ENCODE measurements around the gene NTN3. TPM values are rescaled to one million over a fixed set of nuclear protein-coding genes. Genes with fewer than 3 reads are reported as not detected.
A peak's percentile ranks its signal among the peaks of the same experiment; 100 is the strongest.

The NTN3 gene
- total RNA-seq, 2 donors from 2014 or later: not detected

DNA sequence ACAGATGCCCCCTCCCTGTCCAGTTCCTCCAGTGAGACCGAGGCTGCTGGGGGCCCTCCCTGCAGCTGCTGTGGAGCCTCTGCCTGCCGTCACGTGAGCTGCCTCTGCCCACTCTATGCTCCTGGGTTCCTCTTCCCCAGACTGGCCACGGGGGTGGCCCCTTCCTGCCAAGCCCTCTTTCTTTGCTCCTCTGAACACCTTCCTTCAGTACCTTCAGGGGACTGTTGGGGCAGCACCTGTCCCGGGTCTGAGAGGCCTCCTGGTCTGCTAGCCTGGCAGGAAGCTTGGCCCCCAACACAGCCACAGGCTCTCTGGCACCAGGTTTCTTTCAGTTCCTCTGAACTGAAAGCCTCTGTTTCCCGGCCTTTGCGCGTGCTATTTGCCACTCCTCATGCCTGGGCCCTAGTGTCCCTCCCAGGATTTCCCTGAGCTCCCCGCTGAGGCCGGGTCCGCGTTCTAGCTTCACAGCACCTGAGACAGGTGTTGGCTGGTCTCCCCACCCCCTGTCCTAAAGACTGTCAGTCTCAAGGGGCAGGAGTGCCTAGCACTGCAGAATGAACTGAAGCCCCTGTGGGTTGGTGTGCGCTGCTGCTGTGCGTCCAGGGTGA lies 36.1 kb downstream of the NTN3 start:
- H3K27ac Mint-ChIP-seq: no peak overlapping the region
- H3K27me3 Mint-ChIP-seq: no peaks in the 10 kb centered on the region
- no peaks in the 10 kb centered on the region for H3K9me3 Mint-ChIP-seq
- peaks cover 13 to 15% of the 10 kb centered on the region in 2 donors for H3K4me1 Mint-ChIP-seq (ENCODE audit: low read depth in 2 of 2)
- ATAC-seq (peak in 1 of 2 donors; percentile 11), DNase-seq (ENCODE audit: low spot score) (no peak)
- no peaks in the 10 kb centered on the region for H3K36me3 Mint-ChIP-seq
- H3K4me3 Mint-ChIP-seq: no peak overlapping the region

DNA sequence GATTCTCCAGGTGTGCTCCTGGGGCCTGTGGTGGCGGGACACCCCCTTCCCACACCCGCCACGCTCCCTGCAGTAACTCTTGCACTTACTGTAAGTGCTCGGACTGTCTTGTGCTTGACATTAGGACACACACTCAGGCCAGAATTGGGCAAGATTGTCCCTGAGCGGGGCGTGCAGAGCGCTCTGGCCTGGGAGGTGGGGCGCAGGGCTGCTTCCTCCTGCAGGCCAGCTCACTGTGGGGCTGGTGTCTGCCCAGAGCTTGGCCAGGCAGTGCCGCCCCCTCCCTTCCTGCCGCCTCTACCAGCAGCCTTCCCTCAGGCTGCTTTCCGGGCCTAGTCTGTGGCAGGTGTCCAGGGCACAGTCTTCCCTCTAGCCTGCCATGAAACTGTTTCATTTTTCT lies 36.6 kb downstream of the NTN3 start:
- H3K27ac Mint-ChIP-seq: no peak overlapping the region
- H3K9me3 Mint-ChIP-seq: no peaks in the 10 kb centered on the region
- no peak overlapping the region for H3K4me3 Mint-ChIP-seq
- no peaks in the 10 kb centered on the region for H3K36me3 Mint-ChIP-seq
- ATAC-seq: no peak
- H3K27me3 Mint-ChIP-seq: no peaks in the 10 kb centered on the region
- no peak for DNase-seq (ENCODE audit: low spot score)
- H3K4me1 Mint-ChIP-seq (ENCODE audit: low read depth in 2 of 2): peaks cover 18 to 20% of the 10 kb centered on the region in 2 donors

DNA sequence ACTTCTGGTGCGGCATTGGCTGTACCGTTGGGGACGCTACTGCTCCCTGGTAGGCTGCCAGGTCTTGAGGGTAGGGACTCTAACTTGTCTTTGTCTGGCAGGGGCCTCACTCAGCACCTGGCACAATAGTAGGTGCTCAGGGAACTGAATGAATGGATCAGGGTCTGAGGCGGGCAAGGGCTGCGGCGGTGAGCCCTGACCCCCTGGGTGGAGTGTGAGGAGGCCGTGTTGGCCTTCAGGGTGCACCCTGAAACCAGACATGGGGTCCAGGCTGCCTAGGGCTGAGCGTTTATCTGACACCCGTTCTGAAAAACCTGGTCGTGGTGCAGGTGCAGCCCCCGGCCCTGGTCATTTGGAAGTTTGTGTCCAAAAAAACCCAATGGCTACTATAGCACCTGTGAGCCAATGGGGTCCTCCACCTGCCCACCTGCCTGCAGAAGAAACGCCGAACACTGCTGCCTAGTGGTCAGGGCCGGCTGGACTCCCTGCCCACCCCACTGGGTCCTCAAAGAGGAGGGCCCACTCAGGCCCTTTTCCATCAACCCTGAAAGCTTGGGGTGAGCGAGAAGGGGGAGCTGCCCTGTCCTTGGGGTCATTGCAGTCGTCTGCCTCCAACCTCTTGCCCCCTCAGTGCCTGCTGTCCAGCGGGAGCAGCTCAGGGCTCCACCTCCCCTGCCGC lies 37.8 kb downstream of the NTN3 start:
- ATAC-seq (no peak), DNase-seq (ENCODE audit: low spot score) (no peak)
- H3K27ac Mint-ChIP-seq: no peak overlapping the region
- no peaks in the 10 kb centered on the region for H3K9me3 Mint-ChIP-seq
- H3K36me3 Mint-ChIP-seq: no peaks in the 10 kb centered on the region
- H3K4me3 Mint-ChIP-seq: no peak overlapping the region
- H3K4me1 Mint-ChIP-seq (ENCODE audit: low read depth in 2 of 2): peaks cover 24 to 26% of the 10 kb centered on the region in 2 donors
- no peaks in the 10 kb centered on the region for H3K27me3 Mint-ChIP-seq

DNA sequence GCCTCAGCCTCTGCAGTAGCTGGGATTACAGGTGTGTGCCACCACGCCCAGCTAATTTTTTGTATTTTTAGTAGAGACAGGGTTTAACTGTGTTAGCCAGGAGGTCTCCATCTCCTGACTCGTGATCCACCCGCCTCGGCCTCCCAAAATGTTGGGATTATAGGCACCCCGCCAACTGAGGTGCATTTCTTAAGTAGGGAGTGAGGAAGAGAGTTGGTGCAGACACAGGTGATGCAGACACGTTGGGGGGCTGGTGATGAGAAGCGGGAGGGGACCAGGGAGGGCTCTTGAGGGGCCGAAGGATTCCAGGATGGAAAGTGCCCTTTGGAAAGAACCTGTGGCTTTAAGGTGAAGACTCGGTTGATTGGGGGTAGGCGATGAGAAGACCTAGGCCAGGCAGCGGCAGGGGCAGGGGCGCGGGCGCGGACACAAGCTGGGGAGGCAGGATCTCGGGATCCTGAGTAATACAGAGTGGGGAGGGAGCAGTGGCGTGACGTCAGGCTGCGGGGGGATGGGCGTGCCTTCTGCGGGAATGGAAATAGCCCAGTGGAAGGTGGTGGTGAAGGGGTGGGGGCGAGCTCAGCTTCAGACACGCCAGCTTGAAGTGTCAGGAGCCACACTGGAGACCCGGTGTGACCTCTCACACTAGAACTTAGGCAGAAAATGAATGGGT lies 40.2 kb downstream of the NTN3 start:
- Mint-ChIP-seq H3K27ac (no peak overlapping the region), H3K9me3 (no peaks in the 10 kb centered on the region), H3K27me3 (no peaks in the 10 kb centered on the region), H3K4me3 (no peak overlapping the region), H3K4me1 (ENCODE audit: low read depth in 2 of 2) (peaks cover 38 to 39% of the 10 kb centered on the region in 2 donors), H3K36me3 (no peaks in the 10 kb centered on the region)
- DNase-seq (ENCODE audit: low spot score): no peak
- ATAC-seq: no peak

DNA sequence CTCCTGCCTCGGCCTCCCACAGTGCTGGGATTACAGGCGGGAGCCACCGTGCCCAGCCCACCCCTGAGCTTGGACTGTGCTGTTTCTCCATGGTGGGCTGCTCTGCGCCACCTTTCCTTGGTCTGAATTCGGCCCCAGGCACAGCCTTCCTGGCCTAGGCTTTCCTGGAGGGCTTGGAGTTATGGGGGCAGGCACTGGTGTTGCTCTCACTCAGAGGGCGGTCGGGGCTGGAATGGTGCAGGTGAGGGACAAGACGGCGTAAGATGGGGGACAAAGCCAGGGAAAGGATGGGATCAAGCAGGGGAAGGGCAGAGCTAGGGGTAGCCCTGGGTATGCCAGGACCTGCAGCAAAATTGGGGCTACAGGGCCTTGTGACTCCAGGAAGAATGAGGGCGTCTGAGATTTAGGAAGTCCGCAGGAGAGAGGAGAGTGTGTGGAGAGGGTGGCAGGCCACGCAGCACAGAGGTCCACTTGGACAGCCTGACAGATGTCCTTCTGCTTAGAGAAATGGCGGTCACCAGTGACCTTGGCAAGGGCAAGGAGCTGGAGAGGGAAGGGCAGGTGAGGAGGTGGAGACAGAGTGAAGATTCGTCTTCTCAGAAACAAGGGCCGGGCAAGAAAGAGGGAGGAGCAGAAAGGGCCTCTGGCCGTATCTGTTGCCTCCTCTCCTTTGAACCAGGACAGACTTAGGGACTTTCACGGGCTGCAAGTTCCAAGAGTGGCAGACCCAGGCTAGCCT lies 41.1 kb downstream of the NTN3 start:
- peaks cover 47 to 48% of the 10 kb centered on the region in 2 donors for H3K4me1 Mint-ChIP-seq (ENCODE audit: low read depth in 2 of 2)
- H3K27ac Mint-ChIP-seq: peak overlapping the region; percentile 69 to 76
- H3K27me3 Mint-ChIP-seq: no peaks in the 10 kb centered on the region
- no peaks in the 10 kb centered on the region for H3K36me3 Mint-ChIP-seq
- no peak for DNase-seq (ENCODE audit: low spot score)
- H3K9me3 Mint-ChIP-seq: no peaks in the 10 kb centered on the region
- H3K4me3 Mint-ChIP-seq: peak overlapping the region; percentile 85
- ATAC-seq: no peak

DNA sequence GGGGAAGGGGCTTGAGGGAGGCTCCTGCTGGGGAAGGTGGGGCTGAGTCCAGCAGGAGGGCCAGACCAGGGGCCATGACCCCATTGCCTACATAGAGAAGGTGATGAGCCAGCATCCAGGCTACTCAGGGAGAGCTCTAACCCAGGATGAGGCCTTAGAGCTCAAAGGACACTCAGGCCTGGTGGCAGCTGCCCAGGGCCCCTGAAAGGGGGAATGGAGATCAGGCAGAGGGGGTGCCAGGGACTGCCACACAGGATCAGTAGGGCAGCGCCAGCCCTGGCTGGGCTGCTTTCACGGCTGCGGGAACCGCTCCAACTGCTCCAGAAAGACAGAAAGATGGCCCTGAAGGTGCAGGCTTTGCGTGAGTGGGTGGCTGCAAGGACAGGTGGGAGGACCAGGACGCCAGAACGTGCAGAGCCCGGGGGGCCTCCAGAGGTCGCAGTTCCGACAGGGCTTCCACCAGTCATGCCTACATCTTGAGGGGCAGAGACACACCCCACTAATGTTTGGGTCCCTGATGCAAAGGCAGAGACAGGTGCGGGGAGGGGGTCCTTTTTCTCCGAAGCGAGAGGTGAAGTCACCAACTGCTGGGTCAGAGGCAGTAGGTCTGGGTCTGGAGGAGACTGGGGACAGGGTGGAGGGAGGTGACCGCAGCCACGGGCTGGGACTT lies 41.8 kb downstream of the NTN3 start:
- H3K9me3 Mint-ChIP-seq: no peaks in the 10 kb centered on the region
- peak overlapping the region; percentile 69 to 76 for H3K27ac Mint-ChIP-seq
- no peaks in the 10 kb centered on the region for H3K36me3 Mint-ChIP-seq
- H3K4me1 Mint-ChIP-seq (ENCODE audit: low read depth in 2 of 2): peaks cover 51 to 52% of the 10 kb centered on the region in 2 donors
- DNase-seq (ENCODE audit: low spot score) (no peak), ATAC-seq (no peak)
- H3K27me3 Mint-ChIP-seq: no peaks in the 10 kb centered on the region
- H3K4me3 Mint-ChIP-seq: peak overlapping the region; percentile 85

DNA sequence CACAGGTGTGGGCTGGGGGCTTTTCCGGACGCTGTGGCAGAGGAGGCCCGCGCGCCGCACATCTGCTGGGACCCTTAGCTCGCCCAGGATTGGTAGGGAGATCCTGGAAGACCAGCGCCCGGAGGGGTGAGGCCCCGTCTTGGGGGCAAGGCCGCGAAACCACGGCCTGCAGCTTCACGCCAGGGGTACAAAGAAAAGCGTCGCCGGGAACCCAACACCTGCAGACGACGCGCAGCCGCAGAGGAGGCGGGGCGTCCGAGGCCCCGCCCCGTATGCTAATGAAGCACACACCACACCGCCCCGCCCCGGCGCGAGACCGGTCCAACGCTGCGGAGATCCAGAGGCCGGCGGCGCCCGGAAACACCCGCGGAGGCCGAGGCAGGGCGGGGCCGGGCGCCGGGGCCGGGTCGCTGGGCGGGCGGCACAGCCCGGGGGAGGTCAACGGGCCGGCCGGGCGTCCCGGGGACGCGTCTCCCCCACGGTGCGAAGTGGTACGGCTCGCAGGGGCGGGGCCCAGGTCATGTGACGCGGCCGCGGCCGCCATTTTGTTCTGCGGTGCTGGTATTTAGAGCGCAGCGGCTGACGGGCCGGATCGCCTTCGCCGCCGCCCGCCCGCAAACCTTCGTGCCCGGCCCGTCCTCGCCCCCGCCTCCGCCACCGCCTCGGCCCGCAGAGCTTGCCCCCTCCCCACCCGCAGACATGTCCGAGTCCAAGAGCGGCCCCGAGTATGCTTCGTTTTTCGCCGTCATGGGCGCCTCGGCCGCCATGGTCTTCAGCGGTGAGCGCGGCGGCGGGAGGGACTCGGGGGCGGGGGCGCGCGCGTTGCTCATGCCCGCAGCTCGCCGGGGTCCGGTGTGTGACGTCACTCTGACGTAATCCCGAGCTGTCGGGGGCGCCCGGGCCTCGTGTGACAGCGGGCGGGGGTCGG lies 42.6 kb downstream of the NTN3 start, which contains the start of gene ATP6V0C:
Gene ATP6V0C (plus strand): TSS at position 548 of the 928 bp plus-strand sequence. CDS start 152 bp downstream, at position 700.
- H3K4me3 Mint-ChIP-seq: peak within 1 kb of the TSS; percentile 85
- peak; percentile 94 for DNase-seq (ENCODE audit: low spot score)
- no peaks in the 10 kb centered on the region for H3K36me3 Mint-ChIP-seq
- H3K4me1 Mint-ChIP-seq (ENCODE audit: low read depth in 2 of 2): peaks cover 48 to 51% of the 10 kb centered on the region in 2 donors
- no peaks in the 10 kb centered on the region for H3K27me3 Mint-ChIP-seq
- no peaks in the 10 kb centered on the region for H3K9me3 Mint-ChIP-seq
- peak; percentile 93 to 95 for ATAC-seq
- H3K27ac Mint-ChIP-seq: peak within 1 kb of the TSS; percentile 69 to 85

DNA sequence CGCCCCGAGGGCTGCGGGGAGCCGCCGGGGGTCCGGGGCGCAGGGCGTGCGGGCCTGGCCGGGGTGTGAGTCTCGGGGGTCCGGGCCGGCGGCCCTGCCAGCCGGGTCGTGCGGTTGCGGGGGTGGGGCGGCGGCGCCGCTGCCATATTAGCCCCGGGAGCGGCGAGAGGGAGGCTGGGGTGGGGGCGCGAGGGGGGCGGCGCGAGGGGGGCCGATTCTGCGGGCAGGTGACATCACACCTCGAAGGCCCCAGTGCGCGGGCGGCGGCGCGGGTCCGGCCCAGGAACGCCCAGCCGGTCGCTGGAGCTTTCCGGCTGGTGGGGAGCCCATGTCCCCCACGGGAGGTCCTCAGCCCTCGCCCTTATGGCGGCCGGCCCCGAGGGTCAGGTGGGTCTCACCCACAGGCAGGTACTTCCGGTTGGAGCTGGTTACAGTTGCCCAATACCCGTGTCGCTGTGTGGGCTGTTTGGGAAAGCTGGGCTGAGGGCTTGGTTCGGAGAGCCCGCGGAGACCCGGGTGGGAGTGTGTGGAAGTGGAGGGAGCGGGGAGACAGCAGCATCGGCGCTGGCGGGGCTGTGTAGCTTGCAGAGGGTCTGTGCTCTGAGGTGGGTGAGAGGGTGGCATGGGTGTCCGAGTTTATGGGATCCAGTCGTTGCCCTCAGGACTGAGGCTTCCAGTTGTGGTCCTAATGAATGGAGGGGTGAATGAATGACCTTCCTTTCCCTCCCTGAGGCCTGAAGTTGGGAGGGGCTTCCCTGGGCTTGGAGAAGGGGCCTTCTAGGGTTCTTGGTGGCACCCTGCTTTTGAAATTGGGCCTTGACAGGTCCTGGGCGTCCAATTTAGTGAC lies 43.5 kb downstream of the NTN3 start:
- H3K4me3 Mint-ChIP-seq: peak overlapping the region; percentile 85
- peaks cover 54 to 56% of the 10 kb centered on the region in 2 donors for H3K4me1 Mint-ChIP-seq (ENCODE audit: low read depth in 2 of 2)
- H3K27ac Mint-ChIP-seq: peak overlapping the region; percentile 69 to 85
- H3K9me3 Mint-ChIP-seq: no peaks in the 10 kb centered on the region
- DNase-seq (ENCODE audit: low spot score): no peak
- H3K27me3 Mint-ChIP-seq: no peaks in the 10 kb centered on the region
- peak in 1 of 2 donors; percentile 13 for ATAC-seq
- H3K36me3 Mint-ChIP-seq: no peaks in the 10 kb centered on the region

DNA sequence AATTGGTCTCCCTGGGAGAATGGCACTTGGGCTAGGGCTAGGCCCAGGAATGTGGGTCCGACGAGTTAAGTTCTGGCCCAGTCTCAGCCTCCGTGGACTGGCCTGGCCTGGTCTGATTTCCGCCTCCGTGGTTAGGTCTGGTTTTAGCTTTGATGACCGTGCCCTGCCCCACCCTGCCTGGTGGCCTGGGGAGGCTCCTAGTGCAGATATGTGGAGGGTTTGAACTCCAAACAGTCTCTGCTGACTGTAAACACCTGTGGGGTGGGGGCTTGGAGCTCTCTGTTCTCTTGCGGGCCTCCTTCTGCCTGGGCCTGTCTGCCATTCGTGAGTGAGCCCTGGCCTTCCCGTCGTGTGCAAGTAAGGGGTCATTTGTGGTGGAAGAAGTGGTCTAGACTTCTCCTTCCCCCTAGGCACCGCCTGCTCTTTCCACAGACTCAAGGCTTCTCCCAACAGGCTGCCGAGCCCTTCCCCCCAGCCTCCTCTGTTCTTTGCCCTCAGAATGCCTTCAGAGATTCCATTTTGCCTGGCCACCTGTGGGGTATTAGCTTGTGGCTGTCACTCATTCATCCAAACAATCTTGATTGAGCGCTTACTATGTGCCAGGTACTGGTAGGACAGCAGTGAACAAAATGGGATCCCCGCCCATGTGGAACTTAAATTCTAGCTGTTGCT lies 44.2 kb downstream of the NTN3 start:
- H3K36me3 Mint-ChIP-seq: no peaks in the 10 kb centered on the region
- H3K27ac Mint-ChIP-seq: peak overlapping the region; percentile 69 to 85
- no peaks in the 10 kb centered on the region for H3K9me3 Mint-ChIP-seq
- no peaks in the 10 kb centered on the region for H3K27me3 Mint-ChIP-seq
- ATAC-seq (no peak), DNase-seq (ENCODE audit: low spot score) (no peak)
- peaks cover 51 to 53% of the 10 kb centered on the region in 2 donors for H3K4me1 Mint-ChIP-seq (ENCODE audit: low read depth in 2 of 2)
- H3K4me3 Mint-ChIP-seq: peak overlapping the region; percentile 85

DNA sequence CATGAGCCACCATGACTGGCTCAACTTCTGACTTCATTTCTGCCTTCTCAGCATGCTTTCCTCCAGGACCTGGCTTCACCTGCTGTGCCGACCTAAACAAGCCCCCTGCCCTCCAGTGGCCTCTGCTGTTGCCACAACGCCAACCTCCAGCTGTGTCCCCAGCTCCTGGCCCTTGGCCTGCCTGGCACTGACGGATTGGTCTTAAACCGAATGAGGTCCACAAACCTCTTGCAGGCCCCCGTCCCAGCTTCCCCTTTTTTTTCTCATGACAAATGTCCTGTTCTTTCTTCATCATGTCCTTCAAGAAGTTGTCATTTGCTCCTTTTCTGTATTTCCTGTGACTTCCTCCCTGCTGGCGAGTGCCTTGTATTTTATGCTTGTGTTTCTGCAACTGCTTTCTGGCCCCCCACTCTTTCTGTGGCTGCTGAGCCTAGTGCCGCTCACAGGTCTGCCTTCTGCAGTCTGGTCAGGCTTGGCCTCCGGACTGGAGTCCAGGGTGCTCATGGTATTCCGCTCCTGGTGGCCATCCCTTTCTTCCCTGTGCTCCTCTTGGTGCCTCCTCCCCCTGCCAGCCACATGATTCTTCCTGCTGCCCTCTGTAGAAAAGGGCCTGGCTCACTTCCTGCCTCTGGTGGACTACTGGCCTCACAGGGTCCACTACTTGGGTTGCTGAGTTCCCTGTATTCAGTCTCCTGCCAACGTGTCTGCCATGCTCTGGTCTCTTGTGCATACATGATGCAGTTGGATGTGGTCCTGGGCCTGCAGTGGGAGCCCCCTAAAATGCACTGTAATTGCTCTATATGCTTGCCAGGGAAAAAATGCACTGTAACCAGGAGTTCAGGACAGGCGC lies 45.5 kb downstream of the NTN3 start:
- no peaks in the 10 kb centered on the region for H3K9me3 Mint-ChIP-seq
- no peak for DNase-seq (ENCODE audit: low spot score)
- no peaks in the 10 kb centered on the region for H3K36me3 Mint-ChIP-seq

More for the DNA sequence above, 45.5 kb downstream of the NTN3 start:
- peaks cover 57 to 60% of the 10 kb centered on the region in 2 donors for H3K4me1 Mint-ChIP-seq (ENCODE audit: low read depth in 2 of 2)
- H3K4me3 Mint-ChIP-seq: peak overlapping the region; percentile 85
- H3K27ac Mint-ChIP-seq: peak overlapping the region; percentile 69 to 85
- ATAC-seq: no peak
- no peaks in the 10 kb centered on the region for H3K27me3 Mint-ChIP-seq

Measured in natural killer cell treated with Interleukin-12 subunit alpha and Interleukin-12 subunit beta and Interleukin-15 and Interleukin-18, amount 100 ng/mL, for 72 hours (primary cell).